PFSK-1 (cell line): ENCODE results near the gene MGP. TPM values are rescaled to one million over a fixed set of nuclear protein-coding genes. Genes with fewer than 3 reads are reported as not detected.

Experiments used
- FOXP2 ChIP-seq: optimal IDR thresholded peaks from 2 replicates; pipeline ENCODE3; 2011; ENCODE audit warnings: borderline replicate concordance, control low read depth, inconsistent platforms; ENCODE audit not compliant: insufficient read depth; ENCODE audit errors: extremely low read length, extremely low read depth
- POLR2AphosphoS5 ChIP-seq: IDR thresholded peaks from 2 replicates; pipeline ENCODE4 v1.6.1; 2012; ENCODE audit warnings: low read depth, mild to moderate bottlenecking, control low read depth, low read length, moderate library complexity
- REST ChIP-seq, 2 experiments: IDR thresholded peaks; 2 replicates each; pipeline versions ENCODE4 v1.6.1 to v1.8.0; 2011 to 2012; ENCODE audit warnings: low read depth in 2 of 2, low read length in 2 of 2, control low read depth in 1 of 2, inconsistent platforms in 1 of 2, mild to moderate bottlenecking in 1 of 2, moderate library complexity in 1 of 2; ENCODE audit not compliant: insufficient read depth in 1 of 2
- SIN3A ChIP-seq: IDR thresholded peaks from 2 replicates; pipeline ENCODE4 v1.6.1; 2012; ENCODE audit warnings: mild to moderate bottlenecking, low read length, moderate library complexity, borderline replicate concordance; ENCODE audit not compliant: insufficient read depth
- TAF1 ChIP-seq: IDR thresholded peaks from 2 replicates; pipeline ENCODE4 v1.6.1; 2012; ENCODE audit warnings: low read length, control low read depth, borderline replicate concordance; ENCODE audit not compliant: insufficient read depth
- polyA plus RNA-seq: library from polyadenylated mRNA; unstranded; fragments of >200 nt; gene quantifications from one replicate; pipeline ENCODE4 v1.2.1, GENCODE V29; 2012; ENCODE audit warnings: low read depth, missing spikeins; ENCODE audit not compliant: insufficient read length

The MGP gene
- polyA plus RNA-seq, result 127 TPM

GRCh38 chr12:14885718-14886221 lies at the start of gene MGP:
MGP (minus strand) TSS chr12:14885854; CDS start chr12:14885791, 63 bp downstream.
- peak; percentile 83; the same call in 1 of the 2 replicates for TF ChIP-seq SIN3A
- peak in 1 of 2 experiments; percentile 50; a peak in 2 of 4 replicates for TF ChIP-seq REST (IDR thresholded peaks at IDR 0.05; ENCODE audit: insufficient read depth in 1 of 2, low read depth in 2 of 2, low read length in 2 of 2)
- TF ChIP-seq TAF1, result peak; percentile 91; the same call in 1 of the 2 replicates
- no peak for TF ChIP-seq FOXP2
- TF ChIP-seq POLR2AphosphoS5, result peak; percentile 99

- TF ChIP-seq REST (IDR thresholded peaks at IDR 0.05; ENCODE audit: insufficient read depth in 1 of 2, low read depth in 2 of 2, low read length in 2 of 2) (no peak), FOXP2 (no peak), POLR2AphosphoS5 (no peak), SIN3A (no peak), TAF1 (no peak)
These were observed 49.4 kb upstream of the MGP start for GRCh38 chr12:14935031-14935430.

GRCh38 chr12:14934511-14934910 lies 48.9 kb upstream of the MGP start:
- TF ChIP-seq SIN3A, result no peak
- no peak for TF ChIP-seq TAF1

DNA sequence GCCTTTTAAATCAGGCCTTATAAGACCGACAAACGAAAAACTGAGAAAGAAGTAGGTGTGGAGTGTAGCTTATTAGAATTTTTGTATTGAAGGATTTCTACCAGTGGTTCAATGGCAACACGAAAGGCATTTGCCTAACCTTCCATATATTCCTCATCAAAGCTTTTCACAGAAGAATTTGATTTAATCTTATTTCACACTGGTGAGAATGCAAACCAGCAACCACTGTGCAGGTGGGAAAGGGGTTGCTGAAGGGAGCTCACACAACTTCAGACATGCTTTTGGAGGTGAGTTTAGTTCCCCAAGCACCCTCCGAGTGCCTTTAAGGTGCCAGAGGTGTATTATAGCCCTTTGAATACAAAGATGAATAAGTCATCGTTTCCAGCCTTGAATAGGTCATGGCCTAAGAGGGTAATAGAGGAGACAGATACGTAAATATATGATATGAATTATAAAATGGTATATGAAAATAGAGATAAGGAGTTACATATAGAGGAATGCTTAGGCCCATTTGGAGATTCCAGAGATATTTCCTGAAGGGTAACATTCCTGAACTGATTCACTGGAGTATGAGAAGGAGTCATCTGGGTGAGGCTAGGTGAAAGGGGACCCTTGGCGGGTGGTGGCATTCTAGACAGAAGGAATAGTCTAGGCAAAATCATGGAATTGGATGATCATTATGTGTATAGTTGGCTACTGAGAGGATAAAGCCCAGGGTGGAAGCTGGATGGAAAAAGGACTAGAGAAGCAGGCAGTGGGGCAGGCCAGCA lies 46.3 kb upstream of the MGP start:
- TF ChIP-seq REST (IDR thresholded peaks at IDR 0.05; ENCODE audit: insufficient read depth in 1 of 2, low read depth in 2 of 2, low read length in 2 of 2), result no peak
- TF ChIP-seq POLR2AphosphoS5, result no peak
- TF ChIP-seq TAF1, result no peak
- TF ChIP-seq FOXP2, result no peak
- TF ChIP-seq SIN3A, result no peak

- TF ChIP-seq POLR2AphosphoS5, result no peak
- TF ChIP-seq TAF1, result no peak
- no peak for TF ChIP-seq SIN3A
- no peak for TF ChIP-seq REST (IDR thresholded peaks at IDR 0.05; ENCODE audit: insufficient read depth in 1 of 2, low read depth in 2 of 2, low read length in 2 of 2)
These were observed 45.7 kb upstream of the MGP start for GRCh38 chr12:14931359-14931758.
